GM21737 (cell line): ENCODE measurements around the gene ME1.
"Not testable (repeated sequence)": the region's sequence is repeated elsewhere in the genome, so short reads cannot be mapped to it uniquely, and the experiment has no call there.

Experiments
- ATAC-seq: cut with Tn5 transposase; IDR thresholded peaks from one replicate; pipeline ENCODE4 v1.9.1; 2021; ENCODE audit warnings: mild to moderate bottlenecking, moderate library complexity; ENCODE audit not compliant: unreplicated experiment

Gene ME1

DNA sequence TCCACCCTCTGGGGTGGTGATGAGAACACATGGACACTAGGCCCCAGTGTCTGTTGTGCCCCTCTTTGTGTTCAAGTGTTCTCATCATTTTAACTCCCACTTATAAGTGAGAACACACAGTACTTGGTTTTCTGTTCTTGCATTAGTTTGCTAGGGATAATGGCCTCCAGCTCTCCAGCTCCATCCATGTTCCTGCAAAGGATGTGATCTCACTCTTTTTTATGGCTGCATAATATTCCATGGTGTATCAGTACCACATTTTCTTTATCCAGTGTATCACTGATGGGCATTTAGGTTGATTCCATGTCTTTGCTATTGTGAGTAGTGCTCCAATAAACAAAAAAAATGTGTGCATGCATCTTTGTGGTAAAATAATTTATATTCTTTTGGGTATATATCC is 170.3 kb downstream of the ME1 start:
- ATAC-seq = no peak

DNA sequence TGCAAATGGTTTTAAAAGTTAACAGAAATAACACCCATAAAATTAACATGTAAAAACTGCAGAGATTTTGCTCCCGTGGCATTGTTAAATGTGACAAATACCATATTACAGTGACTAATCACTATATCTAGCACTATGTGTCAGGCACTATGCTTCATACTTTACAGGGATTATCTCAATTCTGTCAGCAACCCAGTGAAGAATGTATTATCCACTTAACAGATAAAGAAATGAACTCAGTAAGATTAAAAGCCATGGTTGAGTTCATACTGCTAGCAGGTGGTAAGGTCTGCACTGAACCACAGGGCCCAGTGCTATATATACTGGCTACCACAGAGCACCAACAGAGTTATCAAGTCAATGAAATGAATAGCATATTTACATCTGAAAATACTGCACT is 172.3 kb downstream of the ME1 start:
- ATAC-seq = no peak

DNA sequence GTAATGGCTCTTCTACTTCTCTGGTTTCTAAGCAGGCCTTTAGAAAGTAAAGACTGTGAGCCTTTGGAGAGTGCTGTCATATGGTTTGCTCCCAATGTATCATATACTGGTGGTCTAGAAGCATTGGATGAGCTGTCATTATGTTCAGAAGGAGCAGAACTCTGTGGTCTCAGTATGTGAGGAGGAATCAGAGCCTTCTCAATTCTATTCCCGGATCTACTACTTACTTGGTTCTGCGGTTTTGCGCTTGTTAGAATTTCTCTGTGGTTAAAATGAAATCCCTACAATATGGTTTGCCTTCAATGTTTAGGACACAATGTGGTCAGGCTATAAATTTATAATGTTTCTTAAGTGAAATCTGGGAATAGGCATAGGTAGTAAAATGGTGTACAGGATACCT is 173.1 kb downstream of the ME1 start:
- no peak for ATAC-seq

DNA sequence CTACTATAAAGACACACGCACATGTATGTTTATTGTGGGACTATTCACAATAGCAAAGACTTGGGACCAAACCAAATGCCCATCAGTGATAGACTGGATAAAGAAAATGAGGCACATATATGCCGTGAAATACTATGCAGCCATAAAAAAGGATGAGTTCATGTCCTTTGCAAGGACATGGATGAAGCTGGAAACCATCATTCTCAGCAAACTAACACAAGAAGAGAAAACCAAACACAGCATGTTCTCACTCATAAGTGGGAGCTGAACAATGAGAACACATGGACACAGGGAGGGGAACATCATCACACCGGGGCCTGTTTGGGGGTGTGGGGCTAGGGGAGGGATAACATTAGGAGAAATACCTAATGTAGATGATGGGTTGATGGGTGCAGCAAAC is 174.1 kb downstream of the ME1 start:
- ATAC-seq = not testable (repeated sequence)

DNA sequence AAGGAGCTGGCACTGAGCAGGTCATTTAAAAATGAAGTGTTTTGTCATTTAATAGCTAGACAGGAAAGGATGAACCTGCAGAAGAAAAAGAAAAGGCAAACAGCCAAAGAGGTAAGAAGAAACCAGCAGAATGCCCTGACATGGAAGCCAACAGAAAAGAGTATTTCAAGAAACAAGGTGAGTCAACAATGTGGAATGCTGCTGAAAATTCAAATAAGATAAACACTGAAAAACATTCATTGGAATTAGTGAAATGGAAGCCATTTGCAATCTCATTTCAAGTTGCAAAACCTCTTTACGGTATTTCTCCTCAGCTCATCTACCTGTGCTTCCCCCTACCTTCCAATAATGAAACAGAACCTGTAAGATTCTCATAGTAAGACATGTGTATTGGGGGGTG is 178.1 kb downstream of the ME1 start:
- ATAC-seq = no peak

DNA sequence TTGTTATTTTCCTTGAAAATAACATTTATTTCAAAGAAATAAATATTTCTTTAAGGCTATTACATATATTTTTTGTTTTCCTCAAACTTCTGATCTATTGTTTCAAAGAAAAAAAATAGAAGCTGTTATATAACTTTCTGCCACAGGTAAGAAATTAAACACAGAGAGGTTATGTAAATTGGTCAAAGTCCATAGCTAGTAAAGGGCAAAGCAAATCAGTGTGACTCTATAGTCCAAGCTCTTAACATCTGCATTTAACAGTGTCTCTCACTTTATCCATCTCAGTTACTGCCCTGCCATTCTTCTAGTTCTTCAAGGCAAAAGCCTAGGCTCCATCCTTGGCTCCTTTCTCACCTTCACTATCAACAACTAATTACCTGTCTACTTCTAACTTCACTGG is 180.6 kb downstream of the ME1 start:
- ATAC-seq = no peak

DNA sequence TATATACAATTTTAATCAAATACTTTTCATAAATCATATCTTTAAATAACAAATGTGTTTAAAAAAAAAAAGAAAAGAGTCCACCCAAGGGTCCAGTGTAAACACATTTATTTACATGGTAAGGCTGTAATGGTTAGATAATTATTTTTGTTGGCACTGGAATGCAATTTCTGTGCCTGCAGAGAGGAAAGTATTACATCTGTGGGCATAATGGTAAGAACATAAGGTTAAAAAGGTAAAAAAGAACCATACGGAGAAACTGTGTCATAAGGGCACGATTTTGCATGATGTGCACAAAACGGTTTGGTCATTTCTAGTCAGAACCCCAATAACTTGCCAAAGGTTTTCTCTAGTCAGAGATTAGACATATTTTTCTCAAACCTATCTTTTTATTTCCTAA is 183.4 kb downstream of the ME1 start:
- ATAC-seq = no peak

DNA sequence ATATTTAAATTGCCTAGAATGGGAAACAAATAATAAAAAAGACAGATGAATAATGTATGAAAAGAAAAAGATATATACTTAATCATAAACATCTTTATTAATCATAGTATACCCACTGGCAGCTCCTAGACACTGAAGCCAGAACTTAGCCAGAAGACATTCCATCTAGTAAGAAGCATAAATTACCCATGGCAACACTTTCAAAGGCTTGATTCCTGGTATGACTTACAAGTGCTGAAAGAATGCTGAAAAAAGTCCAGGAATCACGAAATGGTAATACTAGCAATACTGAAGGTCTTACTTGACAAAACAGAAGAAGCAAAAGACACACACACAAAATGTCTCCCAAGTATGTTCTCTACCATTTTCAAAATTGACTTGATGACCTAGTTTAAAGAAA is 199.7 kb downstream of the ME1 start:
- ATAC-seq = no peak

DNA sequence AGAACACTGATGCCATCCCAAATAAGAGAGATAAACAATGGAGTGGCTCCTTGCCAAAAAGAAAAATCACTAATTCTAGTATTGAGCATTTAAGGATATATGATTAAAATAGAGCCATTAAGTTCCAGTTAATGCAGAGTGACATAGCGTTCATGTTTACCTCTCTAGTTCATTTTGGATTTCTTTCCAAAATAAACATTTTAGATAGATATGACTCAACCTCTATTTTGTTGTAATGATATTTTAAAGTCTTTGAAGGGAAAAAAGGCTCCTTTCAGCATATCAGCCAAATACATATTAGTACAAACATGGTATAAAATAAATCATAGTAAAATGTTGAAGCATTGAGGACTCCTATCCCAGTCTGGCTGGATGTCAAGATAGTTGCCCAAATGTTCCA is 204.3 kb downstream of the ME1 start:
- no peak for ATAC-seq

DNA sequence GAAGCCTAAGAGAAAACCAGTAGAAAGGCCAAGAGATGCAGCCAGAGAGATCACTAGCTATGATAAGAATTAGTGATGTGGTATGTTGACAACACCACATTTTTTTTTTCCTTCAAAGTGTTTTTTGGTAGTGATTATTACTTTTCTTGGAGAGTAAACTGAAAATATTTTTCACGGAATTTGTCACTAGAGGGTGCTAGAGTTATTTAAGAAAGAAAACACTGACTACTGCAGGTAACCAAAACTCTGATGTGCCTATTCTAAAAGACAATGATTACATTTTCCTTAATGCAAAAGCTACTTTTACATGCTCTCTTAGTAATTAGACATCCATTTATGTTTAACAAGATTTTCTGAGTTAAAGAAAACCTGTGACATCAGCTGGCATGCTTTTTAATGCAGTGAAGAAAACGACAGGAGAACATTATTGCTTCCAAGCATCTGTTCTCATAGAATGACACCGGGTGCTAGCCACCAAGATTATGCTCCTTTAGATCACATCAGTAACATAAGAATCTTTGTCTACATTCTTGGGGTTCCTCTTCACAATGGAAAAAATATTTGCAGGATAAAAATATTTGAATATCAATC is 208.9 kb downstream of the ME1 start:
- no peak for ATAC-seq

DNA sequence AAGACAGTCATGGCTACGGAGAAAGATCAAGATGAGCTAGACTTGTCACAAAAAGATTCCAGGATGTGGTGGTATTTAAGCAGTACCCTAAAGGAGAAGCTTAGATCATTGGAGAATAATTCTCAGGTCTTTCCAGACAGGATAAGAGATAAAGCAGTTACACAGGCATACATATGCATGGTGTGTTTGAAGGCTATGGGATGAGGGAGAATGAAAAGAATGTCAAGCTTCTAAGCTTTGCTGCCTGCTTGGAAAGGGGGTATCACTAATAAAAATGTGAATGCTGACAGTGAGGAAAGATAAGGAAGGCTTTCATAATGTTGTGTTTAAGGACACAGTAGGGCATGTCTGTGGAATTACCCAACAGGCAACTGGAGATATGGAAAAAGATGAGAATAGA is 209.6 kb downstream of the ME1 start:
- no peak for ATAC-seq

DNA sequence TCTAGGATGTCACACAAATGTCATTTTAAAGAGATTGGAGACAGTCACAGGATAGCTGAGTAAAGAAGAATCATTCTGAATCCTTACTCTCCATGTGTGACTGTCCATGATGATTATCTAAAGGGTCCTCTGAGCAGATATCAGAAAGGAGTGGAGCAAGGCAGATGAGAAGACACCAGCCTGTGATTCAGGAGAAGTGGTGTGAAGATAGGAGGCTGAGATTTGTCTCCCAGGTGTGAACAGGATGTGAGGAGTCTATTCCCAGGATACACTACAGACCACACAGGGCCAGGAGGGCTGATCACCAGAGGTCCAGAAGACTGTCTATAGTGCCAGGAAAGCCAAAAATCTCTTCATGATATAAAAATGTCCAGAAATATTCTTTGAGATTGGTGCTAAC is 210.7 kb downstream of the ME1 start:
- no peak for ATAC-seq

DNA sequence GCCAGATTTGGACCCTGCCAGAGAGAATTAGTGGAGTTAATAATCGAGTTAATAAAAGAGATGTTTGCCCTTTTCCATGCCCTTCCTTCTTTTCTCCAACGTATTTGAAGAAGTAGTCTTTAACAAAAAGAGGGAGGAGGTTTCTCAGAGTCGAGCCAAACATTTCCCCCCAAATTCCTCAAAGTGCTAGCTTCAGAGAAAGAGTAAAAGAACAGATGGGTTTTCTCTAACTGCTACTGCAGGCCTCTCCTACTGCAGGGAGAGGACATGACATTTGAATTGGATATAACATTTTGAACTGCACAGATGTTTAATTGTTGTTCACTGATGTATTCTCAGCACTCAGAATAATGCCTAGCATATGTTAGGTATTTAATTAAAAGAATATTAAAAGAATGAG is 212.2 kb downstream of the ME1 start:
- ATAC-seq = no peak

DNA sequence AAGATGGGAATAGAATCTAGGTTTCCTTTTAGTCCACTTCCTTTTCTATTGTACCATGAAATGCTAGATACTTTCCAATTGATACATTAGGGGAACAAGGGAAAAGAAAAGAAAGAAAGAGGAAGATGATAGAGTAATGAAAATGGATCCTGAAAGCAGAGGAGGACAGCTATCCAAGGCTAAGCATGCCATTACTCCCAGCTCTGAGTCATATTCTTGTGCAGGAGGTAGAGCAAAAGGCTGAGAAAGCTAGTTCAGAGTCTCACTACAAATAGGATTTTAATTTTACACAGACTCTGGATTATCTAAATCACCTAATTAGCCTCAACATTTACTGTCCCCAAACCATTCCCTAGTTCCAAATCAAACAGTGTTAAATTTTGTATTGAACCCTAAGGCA is 214.0 kb downstream of the ME1 start:
- no peak for ATAC-seq

DNA sequence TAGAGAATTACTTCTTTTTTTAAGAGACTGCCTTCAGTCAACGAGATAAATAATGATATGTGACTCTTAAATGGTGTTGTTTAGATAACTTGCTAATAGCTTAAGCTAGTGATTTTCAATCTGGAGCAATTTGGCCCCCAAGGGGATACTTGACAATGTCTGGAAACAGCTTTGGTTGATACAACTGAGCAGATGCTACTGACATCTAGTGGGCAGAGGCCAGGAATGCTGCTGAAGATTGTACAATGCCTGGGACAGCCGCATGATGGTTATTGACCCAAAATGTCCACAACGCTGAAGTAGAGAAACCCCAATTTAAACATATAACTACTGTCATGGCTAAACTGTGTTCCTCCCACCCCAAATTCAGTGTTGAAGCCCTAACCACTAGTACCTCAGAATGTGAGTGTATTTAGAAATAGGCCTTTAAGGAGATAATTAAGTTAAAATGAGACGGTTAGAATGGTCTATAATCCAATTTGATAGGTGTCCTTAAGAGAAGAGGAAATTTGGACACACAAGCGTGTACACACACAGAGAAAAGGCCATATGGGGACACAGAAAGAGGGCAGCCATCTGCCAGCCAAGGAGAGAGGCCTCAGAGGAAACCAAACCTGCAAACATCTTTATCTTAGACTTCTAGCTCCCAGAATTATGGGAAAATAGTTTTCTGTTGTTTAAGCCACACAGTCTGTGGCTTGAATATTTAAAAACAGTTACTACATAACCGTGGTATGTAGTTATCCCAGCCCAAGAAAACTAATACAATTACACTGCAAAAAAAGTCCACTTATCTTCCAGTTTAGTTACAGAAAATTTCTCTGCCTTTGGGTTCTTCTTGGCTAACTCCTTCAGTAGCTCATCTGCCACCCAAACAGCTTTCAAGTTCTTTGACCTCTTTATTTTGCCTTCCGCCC is 215.5 kb downstream of the ME1 start:
- peak; percentile 99 for ATAC-seq

DNA sequence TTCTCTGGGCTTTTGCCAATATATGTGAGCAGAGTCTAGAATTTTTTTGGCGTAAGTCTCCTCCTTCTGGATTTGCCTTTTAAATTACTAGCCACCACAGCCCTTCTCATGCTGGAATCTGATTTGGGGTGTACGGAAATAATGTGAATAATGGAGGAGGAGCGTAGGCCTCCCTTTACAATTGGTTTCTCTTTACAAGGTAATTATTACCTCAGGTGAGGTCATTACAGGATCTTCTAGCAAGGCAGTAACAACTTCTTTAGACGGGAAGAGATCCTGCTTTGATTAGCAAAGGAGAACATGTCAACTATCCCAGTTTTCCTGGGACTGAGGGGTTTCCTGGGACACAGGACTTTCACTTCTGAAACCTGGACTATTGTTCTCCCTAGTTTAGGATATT is 228.8 kb downstream of the ME1 start:
- no peak for ATAC-seq

DNA sequence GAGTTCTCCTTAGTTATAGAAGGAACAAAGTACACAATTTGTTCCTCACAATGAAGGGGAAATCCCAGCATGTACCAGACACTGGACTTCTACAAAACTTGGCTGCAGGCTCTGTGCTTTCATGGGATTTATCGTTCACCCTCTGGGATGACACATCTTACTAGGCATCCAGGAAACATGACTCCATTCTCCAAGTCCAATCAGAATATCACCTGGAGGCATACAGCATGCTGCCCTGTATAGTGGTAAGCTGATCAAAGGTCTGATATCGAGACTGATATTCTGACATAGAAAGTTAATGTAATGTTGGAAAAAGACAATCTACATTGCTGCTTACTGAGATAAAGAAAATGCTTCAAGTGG is 231.0 kb downstream of the ME1 start:
- no peak for ATAC-seq

DNA sequence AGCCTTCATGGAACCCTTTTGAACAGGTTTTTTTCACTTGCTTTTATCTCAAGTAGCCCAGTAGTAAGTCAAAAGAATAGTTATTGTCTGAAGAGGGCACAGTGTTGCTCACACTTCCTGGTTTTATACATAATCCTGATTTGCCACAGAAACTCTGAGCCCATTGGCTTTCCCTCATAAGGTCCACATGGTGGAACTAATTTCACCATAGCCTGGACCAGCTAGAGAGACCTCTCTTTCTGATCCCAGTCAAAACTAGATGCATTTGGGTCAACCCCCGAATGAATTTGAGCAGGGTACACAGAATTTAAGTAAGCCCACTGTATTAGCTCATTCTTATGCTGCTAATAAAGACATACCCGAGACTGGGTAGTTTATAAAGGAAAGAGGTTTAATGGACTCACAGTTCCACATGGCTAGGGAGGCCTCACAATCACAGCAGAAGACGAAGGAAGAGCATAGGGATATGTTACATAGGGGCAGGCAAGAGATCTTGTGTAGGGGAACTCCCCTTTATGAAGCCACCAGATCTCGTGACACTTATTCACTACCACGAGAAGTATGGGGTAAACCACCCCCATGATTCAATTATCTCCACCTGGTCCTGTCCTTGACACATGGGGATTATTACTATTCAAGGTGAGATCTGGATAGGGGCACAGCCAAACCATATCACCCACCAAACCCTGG is 231.5 kb downstream of the ME1 start:
- ATAC-seq = no peak

DNA sequence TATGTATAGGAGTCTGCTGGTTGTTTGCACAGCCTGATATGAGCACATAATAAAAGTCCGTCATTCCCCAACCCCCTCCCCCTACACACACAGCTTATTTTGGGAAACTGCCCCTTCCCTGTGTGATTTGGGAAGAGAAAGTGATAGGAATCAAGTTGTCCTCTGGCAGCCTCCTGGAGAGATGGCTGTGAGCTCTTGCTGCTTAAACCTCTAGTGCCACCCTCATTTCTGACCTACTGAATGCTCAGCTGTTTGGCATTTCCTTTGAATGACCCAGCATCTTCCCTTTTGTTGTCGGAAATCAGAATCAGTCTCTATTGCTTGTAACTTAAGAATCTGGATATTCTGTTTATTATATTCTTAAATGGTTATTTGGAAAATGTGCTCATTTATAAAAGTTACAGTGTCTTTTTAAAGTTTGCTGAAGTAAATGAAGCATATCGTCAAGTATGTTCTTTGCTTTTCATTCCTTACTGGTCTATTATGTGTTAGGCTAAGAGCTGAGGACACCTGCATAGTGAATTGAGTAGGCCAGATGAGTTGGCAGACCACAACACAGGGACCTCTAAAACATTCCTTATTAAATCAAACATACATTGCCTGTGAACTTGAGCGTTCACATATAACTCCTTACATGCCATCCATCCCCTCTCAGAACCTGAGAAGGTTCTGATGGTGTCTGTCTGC is 232.2 kb downstream of the ME1 start:
- ATAC-seq = no peak

DNA sequence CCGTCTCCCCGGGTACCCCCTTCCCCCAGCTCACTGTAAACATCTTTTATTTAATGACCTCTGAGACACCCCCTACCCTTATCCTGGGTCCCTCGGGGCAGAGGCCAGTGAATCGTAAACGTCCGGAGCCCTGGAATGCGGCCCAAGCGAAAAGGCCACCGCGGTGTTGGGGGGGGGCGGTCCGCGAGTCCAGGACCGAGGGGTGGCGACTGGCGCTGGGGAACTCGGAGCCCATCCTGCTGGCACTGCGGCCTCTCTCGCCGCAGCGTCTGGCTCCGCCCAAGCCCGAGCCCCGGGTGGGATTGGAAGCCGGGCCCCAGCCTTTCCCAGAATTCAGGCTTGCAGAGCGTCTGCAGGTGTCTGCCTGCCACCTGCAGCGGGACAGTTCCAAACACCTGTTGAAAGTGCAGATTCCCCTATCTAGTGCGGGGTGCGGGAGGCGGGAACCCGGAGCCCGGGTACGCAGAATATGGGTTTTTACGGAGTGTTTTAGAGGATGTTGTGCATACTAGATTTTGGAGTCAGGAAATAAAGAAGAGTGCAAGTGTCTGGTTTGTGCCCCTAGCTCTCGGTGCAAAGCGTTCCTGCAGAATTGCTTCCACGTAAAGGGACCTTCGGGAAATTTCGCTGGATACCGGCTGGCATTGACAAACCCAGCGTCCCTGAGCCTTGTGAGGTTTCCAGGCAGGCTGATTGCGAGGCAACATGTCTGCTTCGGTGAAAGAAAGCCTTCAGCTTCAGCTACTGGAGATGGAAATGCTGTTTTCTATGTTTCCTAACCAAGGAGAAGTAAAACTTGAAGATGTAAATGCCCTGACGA is 236.9 kb downstream of the ME1 start:
- ATAC-seq = peak; percentile 24
